Measurements from ENCODE around the gene GAS6. TPM values are rescaled to one million over a fixed set of nuclear protein-coding genes. Genes with fewer than 3 reads are reported as not detected.

Gene GAS6
- total RNA-seq, 1 donor from 2014 or later, result 47.6 TPM

DNA sequence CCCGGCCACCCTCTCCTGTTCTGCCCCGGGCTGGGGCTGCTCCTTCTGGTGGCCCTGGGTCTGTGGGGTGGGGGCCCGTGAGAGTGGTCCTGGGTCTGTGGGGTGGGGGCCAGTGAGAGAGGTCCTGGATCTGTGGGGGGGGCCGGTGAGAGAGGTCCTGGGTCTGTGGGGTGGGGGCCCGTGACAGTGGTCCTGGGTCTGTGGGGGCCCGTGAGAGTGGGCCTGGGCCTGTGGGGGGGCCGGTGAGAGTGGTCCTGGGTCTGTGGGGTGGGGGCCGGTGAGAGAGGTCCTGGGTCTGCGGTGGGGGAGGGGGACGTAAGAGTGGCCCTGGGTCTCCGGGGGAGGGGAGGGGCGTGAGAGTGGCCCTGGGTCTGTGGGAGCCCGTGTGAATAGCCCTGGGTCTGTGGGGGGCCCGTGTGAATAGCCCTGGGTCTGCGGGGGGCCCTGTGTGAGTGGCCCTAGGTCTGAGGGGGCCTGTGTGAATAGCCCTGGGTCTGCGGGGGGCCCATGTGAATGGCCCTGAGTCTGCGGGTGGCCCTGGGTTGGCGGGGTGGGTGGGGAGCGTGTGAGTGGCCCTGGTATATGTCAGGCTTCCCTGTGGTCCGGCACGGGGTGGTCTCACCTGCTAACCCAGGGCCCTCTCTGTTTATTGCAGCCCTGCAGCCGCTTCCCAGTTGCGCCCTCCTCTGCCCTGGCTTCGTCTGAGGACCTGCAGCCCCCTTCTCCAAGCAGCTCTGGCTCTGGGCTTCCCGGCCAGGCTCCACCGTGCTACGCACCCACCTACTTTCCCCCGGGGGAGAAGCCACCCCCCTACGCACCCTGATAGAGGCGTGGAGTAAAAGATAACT is 52.6 kb downstream of the GAS6 start:
- TF ChIP-seq, protein P1, sequence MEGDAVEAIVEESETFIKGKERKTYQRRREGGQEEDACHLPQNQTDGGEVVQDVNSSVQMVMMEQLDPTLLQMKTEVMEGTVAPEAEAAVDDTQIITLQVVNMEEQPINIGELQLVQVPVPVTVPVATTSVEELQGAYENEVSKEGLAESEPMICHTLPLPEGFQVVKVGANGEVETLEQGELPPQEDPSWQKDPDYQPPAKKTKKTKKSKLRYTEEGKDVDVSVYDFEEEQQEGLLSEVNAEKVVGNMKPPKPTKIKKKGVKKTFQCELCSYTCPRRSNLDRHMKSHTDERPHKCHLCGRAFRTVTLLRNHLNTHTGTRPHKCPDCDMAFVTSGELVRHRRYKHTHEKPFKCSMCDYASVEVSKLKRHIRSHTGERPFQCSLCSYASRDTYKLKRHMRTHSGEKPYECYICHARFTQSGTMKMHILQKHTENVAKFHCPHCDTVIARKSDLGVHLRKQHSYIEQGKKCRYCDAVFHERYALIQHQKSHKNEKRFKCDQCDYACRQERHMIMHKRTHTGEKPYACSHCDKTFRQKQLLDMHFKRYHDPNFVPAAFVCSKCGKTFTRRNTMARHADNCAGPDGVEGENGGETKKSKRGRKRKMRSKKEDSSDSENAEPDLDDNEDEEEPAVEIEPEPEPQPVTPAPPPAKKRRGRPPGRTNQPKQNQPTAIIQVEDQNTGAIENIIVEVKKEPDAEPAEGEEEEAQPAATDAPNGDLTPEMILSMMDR (IDR thresholded peaks at IDR 0.05; ENCODE audit: partially characterized antibody, unreplicated experiment), result no peak
- Mint-ChIP-seq H3K4me3 (ENCODE audit: unreplicated experiment) (no peak overlapping the region), H3K4me1 (ENCODE audit: low read depth, unreplicated experiment) (peaks cover 3% of the 10 kb centered on the region), H3K36me3 (ENCODE audit: unreplicated experiment) (peaks cover 25% of the 10 kb centered on the region), H3K9me3 (ENCODE audit: unreplicated experiment) (peaks cover 18% of the 10 kb centered on the region), H3K27ac (ENCODE audit: unreplicated experiment) (no peak overlapping the region), H3K27me3 (ENCODE audit: unreplicated experiment) (peaks cover 9% of the 10 kb centered on the region)
- no peak for DNase-seq

DNA sequence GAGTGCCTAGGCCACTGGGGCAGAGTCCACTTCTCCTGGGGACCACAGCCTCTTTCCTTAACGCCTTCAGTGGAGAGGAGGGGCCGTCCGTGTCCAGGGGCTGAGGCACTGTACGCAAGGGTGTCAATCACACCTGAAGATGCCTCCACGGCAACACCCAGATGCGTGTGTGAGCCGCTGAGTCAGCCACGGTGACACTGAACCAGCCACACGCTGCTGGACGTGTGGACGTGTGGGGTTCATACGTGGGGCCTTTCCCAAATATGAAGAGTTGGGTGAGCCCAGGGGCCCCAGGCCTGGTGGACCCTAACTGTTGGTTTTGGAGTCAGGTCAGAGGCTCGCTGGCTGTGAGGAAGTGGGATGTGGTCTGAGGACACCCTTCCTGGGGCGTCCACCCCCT is 53.2 kb downstream of the GAS6 start:
- H3K9me3 Mint-ChIP-seq (ENCODE audit: unreplicated experiment), result peaks cover 19% of the 10 kb centered on the region
- no peak overlapping the region for H3K4me3 Mint-ChIP-seq (ENCODE audit: unreplicated experiment)
- no peak overlapping the region for H3K27ac Mint-ChIP-seq (ENCODE audit: unreplicated experiment)
- H3K36me3 Mint-ChIP-seq (ENCODE audit: unreplicated experiment), result peaks cover 19% of the 10 kb centered on the region
- TF ChIP-seq, protein P1 (IDR thresholded peaks at IDR 0.05; ENCODE audit: partially characterized antibody, unreplicated experiment), result no peak
- DNase-seq, result no peak
- H3K27me3 Mint-ChIP-seq (ENCODE audit: unreplicated experiment), result peaks cover 9% of the 10 kb centered on the region
- H3K4me1 Mint-ChIP-seq (ENCODE audit: low read depth, unreplicated experiment), result no peaks in the 10 kb centered on the region

DNA sequence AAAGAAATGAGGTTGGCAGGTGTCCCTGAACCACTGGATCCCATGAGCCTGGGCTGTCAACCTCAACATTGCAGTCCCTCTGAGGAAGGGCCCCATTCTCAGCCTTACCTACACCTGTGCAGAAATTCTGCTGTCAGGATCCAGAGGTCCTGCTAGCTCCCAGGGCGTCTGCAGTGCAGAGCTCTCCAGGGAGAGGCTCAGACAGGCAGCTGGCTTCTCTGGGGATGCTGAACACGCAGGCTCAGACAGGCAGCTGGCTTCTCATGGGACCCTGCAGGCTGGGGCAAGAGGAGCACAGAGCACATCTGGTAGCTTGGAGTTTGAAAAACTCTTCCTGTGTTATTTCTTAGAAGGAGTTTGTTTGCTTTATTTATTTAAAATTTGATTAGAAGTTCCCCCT is 53.9 kb downstream of the GAS6 start:
- no peak for DNase-seq
- no peak overlapping the region for H3K27ac Mint-ChIP-seq (ENCODE audit: unreplicated experiment)
- peaks cover 5% of the 10 kb centered on the region for H3K27me3 Mint-ChIP-seq (ENCODE audit: unreplicated experiment)
- H3K4me1 Mint-ChIP-seq (ENCODE audit: low read depth, unreplicated experiment), result no peaks in the 10 kb centered on the region
- H3K9me3 Mint-ChIP-seq (ENCODE audit: unreplicated experiment), result peaks cover 17% of the 10 kb centered on the region
- peaks cover 15% of the 10 kb centered on the region for H3K36me3 Mint-ChIP-seq (ENCODE audit: unreplicated experiment)
- TF ChIP-seq, protein P1 (IDR thresholded peaks at IDR 0.05; ENCODE audit: partially characterized antibody, unreplicated experiment), result no peak
- H3K4me3 Mint-ChIP-seq (ENCODE audit: unreplicated experiment), result no peak overlapping the region

DNA sequence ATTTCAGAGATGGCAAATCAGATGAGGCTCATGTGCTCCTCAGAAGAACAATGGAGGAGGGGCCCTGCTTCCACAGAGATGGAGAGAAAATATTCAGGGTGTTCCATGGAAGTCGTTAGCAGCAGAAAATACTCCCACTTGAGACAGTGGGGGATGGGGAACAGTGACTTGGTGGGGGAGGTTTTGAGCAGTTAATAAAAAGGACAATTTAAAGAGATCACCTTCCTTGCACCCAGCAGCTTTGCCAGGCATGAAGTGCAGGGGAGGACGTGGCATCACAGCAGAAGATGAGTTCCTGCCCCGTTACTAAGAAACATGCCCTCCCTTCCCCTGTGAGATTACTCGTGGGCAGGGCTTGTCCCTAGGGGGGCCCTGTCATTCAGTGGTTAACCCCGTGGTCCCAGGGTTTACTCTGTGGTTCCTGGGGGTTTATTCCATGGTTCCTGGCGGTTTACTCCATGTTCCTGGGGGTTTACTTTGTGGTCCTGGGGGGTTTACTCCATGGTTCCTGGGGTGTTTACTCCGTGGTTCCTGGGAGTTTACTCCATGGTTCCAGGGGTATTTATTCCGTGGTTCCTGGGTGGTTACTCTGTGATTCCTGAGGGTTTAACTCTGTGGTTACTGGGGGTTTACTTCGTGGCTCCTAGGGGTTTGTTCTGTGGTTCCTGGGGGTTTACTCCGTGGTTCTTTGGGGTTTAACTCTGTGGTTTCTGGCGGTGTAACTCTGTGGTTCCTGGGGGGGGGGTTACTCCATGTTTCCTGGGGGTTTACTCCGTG is 55.6 kb downstream of the GAS6 start:
- no peak for DNase-seq
- H3K27me3 Mint-ChIP-seq (ENCODE audit: unreplicated experiment), result peaks cover 5% of the 10 kb centered on the region
- TF ChIP-seq, protein P1 (IDR thresholded peaks at IDR 0.05; ENCODE audit: partially characterized antibody, unreplicated experiment), result no peak
- H3K4me3 Mint-ChIP-seq (ENCODE audit: unreplicated experiment), result no peak overlapping the region
- H3K27ac Mint-ChIP-seq (ENCODE audit: unreplicated experiment), result no peak overlapping the region
- H3K4me1 Mint-ChIP-seq (ENCODE audit: low read depth, unreplicated experiment), result no peaks in the 10 kb centered on the region
- H3K9me3 Mint-ChIP-seq (ENCODE audit: unreplicated experiment), result peaks cover 18% of the 10 kb centered on the region
- H3K36me3 Mint-ChIP-seq (ENCODE audit: unreplicated experiment), result peaks cover 15% of the 10 kb centered on the region

DNA sequence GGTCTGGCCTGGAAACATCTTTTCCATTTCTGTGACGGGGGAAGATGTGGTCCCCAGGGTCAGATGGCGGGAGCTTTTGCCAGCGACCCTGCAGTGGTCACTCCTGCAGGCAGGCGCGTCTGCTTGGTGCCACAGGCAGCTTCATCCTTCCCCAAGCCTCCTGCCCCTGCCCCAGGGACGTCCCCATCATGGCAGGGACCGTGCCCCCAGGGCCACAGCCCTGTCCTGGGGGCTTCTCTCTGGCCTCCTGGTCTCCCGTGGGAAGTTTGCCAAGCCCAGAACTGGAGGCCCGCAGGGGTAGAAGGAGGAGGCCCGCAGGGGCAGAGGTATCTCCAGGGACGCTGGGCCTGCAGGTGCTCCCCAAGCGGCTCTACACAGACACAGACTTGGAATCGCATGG is 57.4 kb downstream of the GAS6 start:
- Mint-ChIP-seq H3K36me3 (ENCODE audit: unreplicated experiment) (peaks cover 15% of the 10 kb centered on the region), H3K9me3 (ENCODE audit: unreplicated experiment) (peaks cover 18% of the 10 kb centered on the region), H3K27me3 (ENCODE audit: unreplicated experiment) (peaks cover 5% of the 10 kb centered on the region), H3K4me3 (ENCODE audit: unreplicated experiment) (no peak overlapping the region), H3K4me1 (ENCODE audit: low read depth, unreplicated experiment) (peaks cover 2% of the 10 kb centered on the region), H3K27ac (ENCODE audit: unreplicated experiment) (no peak overlapping the region)
- no peak for DNase-seq
- TF ChIP-seq, protein P1 (IDR thresholded peaks at IDR 0.05; ENCODE audit: partially characterized antibody, unreplicated experiment), result no peak

All from glutamatergic neuron (in vitro differentiated cells).